T-helper 17 cell (primary cell): ENCODE results near the gene RAC2. TPM values are rescaled to one million over a fixed set of nuclear protein-coding genes. Genes with fewer than 3 reads are reported as not detected.
"Not testable (repeated sequence)": the region's sequence is repeated elsewhere in the genome, so short reads cannot be mapped to it uniquely, and the experiment has no call there.

Experiments used
- ATAC-seq: fragments of 150-1000 bp; cut with Tn5 transposase; 2 replicates; pipeline ENCODE4 v1.10.0; 2021; ENCODE audit warnings: mild to moderate bottlenecking, moderate library complexity
- DNase-seq, 3 donors: peaks; one replicate each; pipeline versions ENCODE4 v3.0.0 to v3.0.0-alpha.2; 2020 to 2021
- H3K9me3 ChIP-seq: one replicate; pipeline ENCODE4 v1.7.0; 2013; ENCODE audit warnings: low read length, mild to moderate bottlenecking; ENCODE audit not compliant: control insufficient read depth, poor library complexity, severe bottlenecking
- H3K27ac Mint-ChIP-seq: one replicate; pipeline ENCODE4 v1.8.0; 2022; ENCODE audit warnings: mild to moderate bottlenecking, moderate library complexity, mixed read lengths
- H3K27me3 Mint-ChIP-seq: one replicate; pipeline ENCODE4 v1.8.0; 2022; ENCODE audit warnings: mixed read lengths
- H3K36me3 Mint-ChIP-seq: one replicate; pipeline ENCODE4 v1.8.0; 2022; ENCODE audit warnings: low read depth, mixed read lengths
- H3K4me1 Mint-ChIP-seq: one replicate; pipeline ENCODE4 v1.8.0; 2022; ENCODE audit warnings: mild to moderate bottlenecking, mixed read lengths
- H3K4me3 Mint-ChIP-seq: one replicate; pipeline ENCODE4 v1.8.0; 2022; ENCODE audit warnings: mild to moderate bottlenecking, moderate library complexity, mixed read lengths
- total RNA-seq, 4 donors: library from RNA in 2 of 4; stranded (reverse) in 2 of 4; gene quantifications; one replicate each; pipeline ENCODE4 v1.2.3 and lab custom pipeline; 2022 to 2026

The RAC2 gene
- total RNA-seq, 2 donors from 2014 or later, result 297 to 478 TPM

DNA sequence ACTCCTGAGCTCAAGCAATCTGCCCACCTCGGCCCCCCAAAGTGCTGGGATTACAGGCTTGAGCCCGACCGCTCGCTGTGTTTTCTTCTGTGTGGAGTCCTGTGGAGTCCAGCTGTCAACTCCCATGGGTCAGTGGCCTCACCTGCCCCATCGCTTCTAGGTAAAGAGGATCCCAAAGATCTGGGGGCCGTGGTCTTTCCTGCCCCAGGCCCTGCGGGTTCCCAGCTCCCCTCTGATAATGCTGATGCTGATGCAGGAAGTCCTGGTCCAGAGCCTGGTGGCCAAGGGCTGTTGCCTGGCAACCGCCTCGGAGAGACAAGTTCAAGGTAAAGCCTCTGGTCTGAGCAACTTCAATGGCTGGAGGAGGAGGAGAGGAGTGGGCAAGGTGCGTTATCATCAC is 41.4 kb downstream of the RAC2 start:
- H3K27ac Mint-ChIP-seq, result peak overlapping the region; percentile 63
- DNase-seq (peak in 1 of 3 donors; percentile 2), ATAC-seq (no peak)
- H3K4me1 Mint-ChIP-seq, result peaks cover 7% of the 10 kb centered on the region
- no peak overlapping the region for H3K4me3 Mint-ChIP-seq
- H3K36me3 Mint-ChIP-seq, result no peaks in the 10 kb centered on the region
- H3K9me3 ChIP-seq, result no peaks in the 10 kb centered on the region
- no peaks in the 10 kb centered on the region for H3K27me3 Mint-ChIP-seq

DNA sequence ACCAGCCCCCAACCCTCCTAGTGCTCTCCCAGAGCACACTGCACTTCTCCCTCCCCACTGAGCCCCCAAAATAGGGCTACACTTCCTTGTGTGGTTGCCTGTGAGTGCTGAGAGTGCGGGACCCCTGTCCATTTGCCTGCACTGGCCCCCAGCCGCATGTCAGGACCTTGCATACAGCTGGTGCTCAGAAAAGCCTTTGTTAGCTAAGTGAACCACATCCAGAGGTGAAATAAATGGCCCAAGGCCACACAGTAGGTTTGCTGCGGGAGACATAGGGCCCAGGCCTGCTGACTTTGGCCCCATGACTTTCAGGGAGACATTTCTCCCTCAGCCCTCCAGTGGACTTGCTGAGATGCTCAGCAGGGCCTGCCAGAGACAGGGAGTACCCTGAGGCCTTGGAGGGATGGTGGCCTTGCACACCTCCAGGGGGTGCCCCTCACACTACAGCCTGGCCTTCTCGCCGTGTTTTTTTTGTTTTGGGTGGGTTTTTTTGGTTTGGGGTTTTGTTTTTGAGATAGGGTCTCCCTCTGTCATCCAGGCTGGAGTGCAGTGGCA is 42.0 kb downstream of the RAC2 start:
- Mint-ChIP-seq H3K4me1 (peaks cover 7% of the 10 kb centered on the region), H3K4me3 (no peak overlapping the region), H3K27me3 (no peaks in the 10 kb centered on the region), H3K27ac (peak overlapping the region; percentile 63), H3K36me3 (no peaks in the 10 kb centered on the region)
- peak in 1 of 3 donors; percentile 1 for DNase-seq
- ATAC-seq, result no peak
- no peaks in the 10 kb centered on the region for H3K9me3 ChIP-seq

- H3K36me3 Mint-ChIP-seq, H3K9me3 ChIP-seq, H3K4me1 Mint-ChIP-seq, H3K4me3 Mint-ChIP-seq, H3K27me3 Mint-ChIP-seq, DNase-seq, ATAC-seq, H3K27ac Mint-ChIP-seq: not testable (repeated sequence)
Observed at GRCh38 chr22:37201443-37201820, 42.6 kb downstream of the RAC2 start.

GRCh38 chr22:37199760-37200108 is 44.3 kb downstream of the RAC2 start:
- Mint-ChIP-seq H3K27ac (peak overlapping the region; percentile 92), H3K4me1 (peaks cover 3% of the 10 kb centered on the region), H3K4me3 (peak overlapping the region; percentile 91), H3K36me3 (no peaks in the 10 kb centered on the region), H3K27me3 (no peaks in the 10 kb centered on the region)
- ATAC-seq, result peak; percentile 0
- no peak for DNase-seq
- H3K9me3 ChIP-seq, result no peaks in the 10 kb centered on the region

DNA sequence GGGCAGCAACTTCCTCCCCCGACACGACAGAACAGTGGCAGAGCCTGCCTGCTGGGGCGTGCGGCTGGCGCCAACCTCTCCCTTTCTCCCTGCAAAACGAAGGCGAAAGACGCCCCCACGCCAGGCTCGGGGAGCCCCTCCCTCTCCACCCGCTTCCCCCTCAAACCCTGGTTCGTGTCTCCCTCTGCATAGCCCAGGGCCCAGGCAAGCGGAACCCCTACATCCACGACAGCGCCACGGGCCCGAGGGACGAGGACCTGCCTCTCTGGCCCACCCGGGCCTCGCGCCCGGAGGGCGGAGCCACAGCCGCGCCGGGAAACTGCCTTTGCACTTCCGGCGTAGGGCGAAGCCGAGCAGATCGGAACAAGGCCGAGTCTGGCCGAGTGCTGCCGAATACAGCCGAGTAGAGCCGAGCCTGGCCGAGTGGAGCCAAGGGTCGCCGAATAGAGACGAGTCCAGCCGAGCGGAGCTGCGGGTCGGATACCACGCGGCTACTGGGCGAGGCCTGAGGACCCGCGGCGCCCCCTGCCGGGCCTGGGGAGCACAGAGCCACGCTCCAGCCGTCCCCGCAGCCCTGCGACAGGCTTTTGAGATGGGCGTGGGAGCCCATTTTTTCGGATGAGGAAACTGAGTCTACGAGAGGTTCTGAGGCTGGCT is 44.8 kb downstream of the RAC2 start:
- Mint-ChIP-seq H3K4me1 (peaks cover 7% of the 10 kb centered on the region), H3K27ac (peak overlapping the region; percentile 92)
- peak; percentile 98 for ATAC-seq

DNA sequence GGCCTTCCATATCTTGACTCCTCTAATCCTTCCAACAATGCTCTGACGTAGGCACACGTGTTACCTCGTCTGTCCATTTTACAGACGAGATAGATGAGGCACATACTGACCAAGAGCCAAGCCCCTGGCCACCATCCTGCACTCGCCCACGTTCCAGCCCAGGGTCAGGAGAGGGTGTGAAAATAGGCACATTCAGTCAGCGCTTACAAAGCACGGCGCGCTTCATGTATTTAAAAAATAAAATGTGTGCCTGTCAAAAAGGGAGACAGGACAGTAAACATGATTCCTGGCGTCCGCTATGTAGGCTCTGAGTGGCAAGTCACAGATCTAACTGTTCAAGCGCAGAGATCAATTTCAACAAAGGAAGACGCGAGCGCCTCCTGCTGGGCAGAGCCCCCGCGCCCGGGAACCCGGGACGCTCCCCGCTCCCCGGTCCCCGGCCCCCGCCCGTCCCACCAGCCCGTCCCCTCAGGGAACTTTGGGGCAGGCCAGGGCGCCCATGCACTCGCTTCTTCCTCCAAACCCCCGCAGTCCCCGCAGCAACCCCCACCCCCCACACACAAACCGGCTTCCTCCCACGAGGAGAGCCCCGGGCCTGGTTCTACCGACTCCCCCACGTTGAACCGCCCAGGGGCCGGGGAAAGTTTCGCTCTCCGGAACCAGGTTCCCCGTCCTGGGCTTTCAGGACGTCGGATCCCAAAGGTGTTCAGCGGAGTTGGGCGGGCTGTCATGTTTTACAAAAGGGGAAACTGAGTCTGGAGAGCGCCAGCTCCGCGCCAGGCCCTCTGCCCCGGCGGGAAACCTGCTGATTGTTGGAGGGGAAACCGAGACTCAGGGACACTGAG is 45.6 kb downstream of the RAC2 start:
- Mint-ChIP-seq H3K27ac (peak overlapping the region; percentile 92), H3K4me3 (peak overlapping the region; percentile 91), H3K27me3 (no peaks in the 10 kb centered on the region), H3K36me3 (no peaks in the 10 kb centered on the region), H3K4me1 (peaks cover 12% of the 10 kb centered on the region)
- no peaks in the 10 kb centered on the region for H3K9me3 ChIP-seq
- peak; percentile 82 to 93 (median 84) for DNase-seq
- ATAC-seq, result peak; percentile 43

More for the DNA sequence above, 44.8 kb downstream of the RAC2 start:
- peak; percentile 97 to 100 (median 97) for DNase-seq
- no peaks in the 10 kb centered on the region for H3K9me3 ChIP-seq
- no peaks in the 10 kb centered on the region for H3K27me3 Mint-ChIP-seq
- H3K4me3 Mint-ChIP-seq, result peak overlapping the region; percentile 91
- no peaks in the 10 kb centered on the region for H3K36me3 Mint-ChIP-seq

- Mint-ChIP-seq H3K4me3 (peak overlapping the region; percentile 91), H3K4me1 (peaks cover 13% of the 10 kb centered on the region), H3K27me3 (no peaks in the 10 kb centered on the region), H3K27ac (peak overlapping the region; percentile 92), H3K36me3 (no peaks in the 10 kb centered on the region)
- ATAC-seq, result no peak
- DNase-seq, result no peak
- no peaks in the 10 kb centered on the region for H3K9me3 ChIP-seq
Observed at GRCh38 chr22:37197451-37198257, 46.4 kb downstream of the RAC2 start.

DNA sequence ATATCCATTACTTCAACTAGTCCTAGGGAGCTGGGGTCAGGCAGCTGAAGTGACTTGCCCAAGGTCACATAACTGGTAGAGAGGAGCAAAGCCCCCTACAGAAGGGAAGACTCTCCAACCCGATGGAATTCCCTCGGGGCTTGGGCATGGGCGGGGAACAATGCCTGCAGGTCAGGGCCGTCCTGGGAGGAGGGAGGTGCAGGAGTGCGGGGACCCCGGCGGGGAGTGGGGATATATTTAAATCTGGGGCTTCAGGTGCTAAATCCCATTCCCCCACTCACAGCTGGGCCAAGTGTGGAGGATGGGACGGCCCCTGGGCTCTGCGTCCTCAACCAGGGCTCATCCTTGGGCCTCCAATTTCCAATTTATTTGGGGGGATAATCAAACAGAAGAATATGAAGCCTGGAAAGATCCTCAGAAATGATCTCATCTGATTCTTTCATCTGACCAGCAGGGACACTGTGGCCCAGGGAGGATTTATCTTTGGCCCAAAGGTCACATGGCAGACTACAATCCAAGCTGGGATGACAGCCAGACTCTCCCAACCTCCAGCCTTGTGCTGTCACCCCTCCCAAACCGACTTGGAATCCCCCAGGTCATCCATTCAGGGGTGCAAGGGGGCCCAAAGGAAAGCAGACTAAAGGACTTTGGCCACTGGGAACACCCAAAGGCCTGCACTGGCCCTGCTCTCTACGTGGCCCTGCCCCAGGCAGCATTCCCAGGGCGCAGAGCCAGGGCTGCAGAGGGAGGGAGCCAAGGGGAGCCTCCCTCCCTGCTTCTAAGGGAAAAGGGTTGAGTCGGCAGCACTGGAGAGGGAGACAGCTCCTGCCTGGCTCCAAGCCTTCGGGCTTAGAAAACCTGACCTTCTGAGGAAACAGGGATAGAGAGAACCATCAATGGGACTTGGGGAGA is 47.3 kb downstream of the RAC2 start:
- no peaks in the 10 kb centered on the region for H3K9me3 ChIP-seq
- Mint-ChIP-seq H3K4me3 (peak overlapping the region; percentile 33), H3K4me1 (peaks cover 13% of the 10 kb centered on the region), H3K27ac (no peak overlapping the region), H3K27me3 (no peaks in the 10 kb centered on the region), H3K36me3 (no peaks in the 10 kb centered on the region)
- ATAC-seq (no peak), DNase-seq (no peak)

- H3K4me1 Mint-ChIP-seq, result peaks cover 13% of the 10 kb centered on the region
- no peak overlapping the region for H3K27ac Mint-ChIP-seq
- H3K36me3 Mint-ChIP-seq, result no peaks in the 10 kb centered on the region
- no peaks in the 10 kb centered on the region for H3K9me3 ChIP-seq
- DNase-seq, result no peak
- H3K27me3 Mint-ChIP-seq, result no peaks in the 10 kb centered on the region
- H3K4me3 Mint-ChIP-seq, result peak overlapping the region; percentile 33
- no peak for ATAC-seq
Observed at GRCh38 chr22:37195921-37196320, 48.1 kb downstream of the RAC2 start.

DNA sequence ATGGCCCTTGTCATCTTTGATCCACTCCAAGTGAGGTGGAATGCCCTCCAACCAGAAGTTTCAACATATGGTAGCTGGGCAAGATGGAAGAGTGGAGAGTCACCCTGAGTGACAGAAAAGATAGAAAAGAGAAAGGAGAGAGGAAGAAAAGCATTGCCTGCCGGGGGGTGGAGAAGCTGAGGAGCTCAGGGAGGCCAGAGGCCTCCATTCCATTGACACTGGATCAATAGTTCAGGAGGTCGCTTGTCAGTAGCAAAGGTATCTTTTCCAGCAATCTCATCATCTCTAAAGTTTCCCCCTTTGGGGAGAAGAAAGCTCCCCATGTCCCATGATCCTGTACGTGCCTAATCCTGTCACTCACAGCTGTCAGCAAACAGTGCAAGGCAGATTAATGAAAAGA is 49.3 kb downstream of the RAC2 start:
- no peak for DNase-seq
- peak overlapping the region; percentile 67 for H3K27ac Mint-ChIP-seq
- ATAC-seq, result no peak
- H3K9me3 ChIP-seq, result no peaks in the 10 kb centered on the region
- H3K4me1 Mint-ChIP-seq, result peaks cover 13% of the 10 kb centered on the region
- H3K36me3 Mint-ChIP-seq, result no peaks in the 10 kb centered on the region
- no peak overlapping the region for H3K4me3 Mint-ChIP-seq
- no peaks in the 10 kb centered on the region for H3K27me3 Mint-ChIP-seq

DNA sequence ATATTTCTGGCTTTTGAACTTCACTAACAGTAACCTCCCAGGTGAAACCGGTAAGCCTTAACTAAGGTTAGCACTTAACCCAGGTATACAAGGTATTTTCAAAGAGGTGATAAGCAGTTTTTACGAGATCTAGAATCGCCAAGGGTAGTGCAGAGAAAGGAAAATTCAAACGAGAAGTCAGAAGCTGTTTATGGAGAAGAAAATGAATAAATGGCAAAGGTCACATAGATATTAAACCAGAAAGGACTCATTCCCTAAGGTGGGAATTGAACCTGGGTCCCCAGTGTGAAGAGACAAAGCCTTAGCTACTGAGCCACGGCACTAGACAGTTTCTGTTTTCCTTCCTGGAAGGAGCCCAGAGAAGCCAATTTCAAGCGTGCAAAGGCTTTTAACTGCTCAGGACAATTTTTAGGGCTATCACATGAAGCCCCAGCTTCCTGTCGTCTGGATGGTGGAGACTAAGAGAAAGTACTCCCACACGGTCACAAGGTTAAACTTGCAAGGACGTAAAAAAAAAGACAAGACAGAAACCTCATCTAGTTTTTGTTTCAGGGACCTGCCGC is 50.4 kb downstream of the RAC2 start:
- DNase-seq, result no peak
- ATAC-seq, result peak; percentile 27
- H3K4me1 Mint-ChIP-seq, result peaks cover 13% of the 10 kb centered on the region

GRCh38 chr22:37192741-37193140 is 51.3 kb downstream of the RAC2 start:
- peak overlapping the region; percentile 67 for H3K27ac Mint-ChIP-seq
- no peaks in the 10 kb centered on the region for H3K27me3 Mint-ChIP-seq
- DNase-seq, result no peak
- no peak for ATAC-seq
- H3K4me1 Mint-ChIP-seq, result peaks cover 10% of the 10 kb centered on the region
- no peak overlapping the region for H3K4me3 Mint-ChIP-seq
- no peaks in the 10 kb centered on the region for H3K9me3 ChIP-seq
- no peaks in the 10 kb centered on the region for H3K36me3 Mint-ChIP-seq

More for the DNA sequence above, 50.4 kb downstream of the RAC2 start:
- no peaks in the 10 kb centered on the region for H3K9me3 ChIP-seq
- Mint-ChIP-seq H3K4me3 (peak overlapping the region; percentile 28), H3K27ac (peak overlapping the region; percentile 67), H3K27me3 (no peaks in the 10 kb centered on the region), H3K36me3 (no peaks in the 10 kb centered on the region)
